ENCODE results near the gene AMIGO3.
A peak's percentile ranks its signal among the peaks of the same experiment; 100 is the strongest.

AMIGO3 gene

DNA sequence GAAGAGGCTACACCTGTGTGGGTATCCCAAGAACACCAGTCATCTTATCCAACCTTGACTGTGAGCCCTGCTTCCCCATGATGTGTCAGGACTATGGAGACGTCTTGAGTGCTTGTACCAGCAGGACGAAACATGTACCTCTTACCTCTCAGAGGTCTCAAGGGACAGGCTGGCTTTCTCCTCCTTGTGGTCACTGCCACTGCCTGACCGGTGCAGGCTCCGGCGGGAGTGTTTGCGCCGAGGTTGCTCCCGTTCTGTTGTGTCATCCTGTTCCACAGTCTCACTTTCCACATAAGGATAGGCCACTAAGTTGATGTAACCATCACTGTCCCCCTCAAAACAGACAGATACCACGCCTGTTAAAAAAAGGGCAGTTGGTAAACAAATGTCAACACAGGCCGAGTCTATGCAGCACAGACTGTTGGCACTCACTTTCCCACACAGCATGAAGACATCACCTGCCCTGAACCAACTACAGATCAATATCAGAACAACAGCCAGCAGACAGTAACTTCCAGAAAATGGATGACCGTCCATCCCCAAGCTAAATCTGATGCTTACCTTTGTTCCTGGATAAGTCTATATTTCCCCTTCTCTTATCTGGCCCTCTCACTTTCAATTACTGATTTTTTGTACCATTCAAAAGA is 18.7 kb upstream of the AMIGO3 start:
- peaks cover 21 to 70% of the 10 kb centered on the region in 2 experiments; a peak in 2 of 3 replicates for H3K36me3 ChIP-seq (ENCODE audit: control insufficient read depth in 2 of 2, insufficient read depth in 1 of 2, low read length in 2 of 2)
- ChIA-PET POLR2A (no interaction called here), CTCF (no interaction called here)
- no peak overlapping the region for H3K4me3 ChIP-seq (ENCODE audit: low read depth, low read length)
- no peaks in the 10 kb centered on the region for H3K9me3 ChIP-seq (ENCODE audit: control insufficient read depth, insufficient read depth, low read depth, low read length)
- no peaks in the 10 kb centered on the region for H3K4me1 ChIP-seq (ENCODE audit: control insufficient read depth, insufficient read depth, low read length)
- TF ChIP-seq, protein P1, sequence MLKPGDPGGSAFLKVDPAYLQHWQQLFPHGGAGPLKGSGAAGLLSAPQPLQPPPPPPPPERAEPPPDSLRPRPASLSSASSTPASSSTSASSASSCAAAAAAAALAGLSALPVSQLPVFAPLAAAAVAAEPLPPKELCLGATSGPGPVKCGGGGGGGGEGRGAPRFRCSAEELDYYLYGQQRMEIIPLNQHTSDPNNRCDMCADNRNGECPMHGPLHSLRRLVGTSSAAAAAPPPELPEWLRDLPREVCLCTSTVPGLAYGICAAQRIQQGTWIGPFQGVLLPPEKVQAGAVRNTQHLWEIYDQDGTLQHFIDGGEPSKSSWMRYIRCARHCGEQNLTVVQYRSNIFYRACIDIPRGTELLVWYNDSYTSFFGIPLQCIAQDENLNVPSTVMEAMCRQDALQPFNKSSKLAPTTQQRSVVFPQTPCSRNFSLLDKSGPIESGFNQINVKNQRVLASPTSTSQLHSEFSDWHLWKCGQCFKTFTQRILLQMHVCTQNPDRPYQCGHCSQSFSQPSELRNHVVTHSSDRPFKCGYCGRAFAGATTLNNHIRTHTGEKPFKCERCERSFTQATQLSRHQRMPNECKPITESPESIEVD (tag by site-specific recombination; IDR thresholded peaks at IDR 0.05) = no peak
- no peak for TF ChIP-seq ZNF155 (tag by site-specific recombination; IDR thresholded peaks at IDR 0.05)
- TF ChIP-seq ZNF138 (tag by site-specific recombination; IDR thresholded peaks at IDR 0.05; ENCODE audit: borderline replicate concordance) = no peak
- TF ChIP-seq ZNF221 (tag by site-specific recombination; IDR thresholded peaks at IDR 0.05; ENCODE audit: borderline replicate concordance) = no peak
- H3K27ac ChIP-seq (ENCODE audit: extremely low read depth, low read depth, low read length) = no peak overlapping the region

DNA sequence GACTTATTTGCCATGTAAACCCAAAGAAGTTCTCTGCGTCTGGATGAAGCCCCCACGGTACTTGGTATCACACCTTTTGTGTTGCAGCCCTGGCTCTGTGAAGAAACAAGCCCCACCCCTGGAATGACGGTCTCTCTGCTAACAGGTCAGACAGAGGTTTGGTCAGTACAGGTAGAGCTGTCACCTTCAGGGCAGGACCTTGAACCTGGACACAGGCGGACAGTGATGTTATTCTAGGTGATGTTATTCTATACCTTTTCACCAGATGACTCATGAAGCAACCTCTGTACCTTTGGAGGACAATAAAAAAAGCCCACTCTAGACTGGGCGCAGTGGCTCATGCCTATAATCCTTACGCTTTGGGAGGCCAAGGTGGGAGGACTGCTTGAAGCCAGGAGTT is 15.3 kb upstream of the AMIGO3 start:
- H3K36me3 ChIP-seq (ENCODE audit: control insufficient read depth in 2 of 2, insufficient read depth in 1 of 2, low read length in 2 of 2) = peaks cover 24 to 84% of the 10 kb centered on the region in 2 experiments; a peak in 2 of 3 replicates
- CTCF ChIA-PET = interaction anchor here (1.4 kb wide), 1 partner anchor 67 kb away, joined by 3 read pairs; no protein-coding TSS in a partner anchor

DNA sequence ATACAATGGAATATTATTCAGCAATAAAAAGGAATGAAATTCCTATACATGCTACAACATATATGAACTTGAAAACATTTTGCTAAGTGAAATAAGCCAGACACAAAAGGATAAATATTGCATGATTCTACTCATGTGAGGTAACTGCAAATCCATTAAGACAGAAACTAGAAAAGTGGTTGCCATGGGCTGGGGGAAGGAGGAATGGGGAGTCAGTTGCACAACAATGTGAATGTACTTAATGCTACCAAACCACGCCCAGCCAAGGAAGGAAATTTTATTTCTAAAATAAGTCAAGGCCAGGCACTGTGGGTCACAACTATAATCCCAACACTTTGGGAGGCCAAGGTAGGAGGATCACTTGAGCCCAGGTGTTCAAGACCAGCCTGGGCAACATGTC is 14.1 kb upstream of the AMIGO3 start:
- TF ChIP-seq IKZF3 (tag by site-specific recombination; IDR thresholded peaks at IDR 0.05) = no peak
- TF ChIP-seq ZNF654 (tag by site-specific recombination; IDR thresholded peaks at IDR 0.05; ENCODE audit: low read depth) = no peak
- TF ChIP-seq, protein P2, sequence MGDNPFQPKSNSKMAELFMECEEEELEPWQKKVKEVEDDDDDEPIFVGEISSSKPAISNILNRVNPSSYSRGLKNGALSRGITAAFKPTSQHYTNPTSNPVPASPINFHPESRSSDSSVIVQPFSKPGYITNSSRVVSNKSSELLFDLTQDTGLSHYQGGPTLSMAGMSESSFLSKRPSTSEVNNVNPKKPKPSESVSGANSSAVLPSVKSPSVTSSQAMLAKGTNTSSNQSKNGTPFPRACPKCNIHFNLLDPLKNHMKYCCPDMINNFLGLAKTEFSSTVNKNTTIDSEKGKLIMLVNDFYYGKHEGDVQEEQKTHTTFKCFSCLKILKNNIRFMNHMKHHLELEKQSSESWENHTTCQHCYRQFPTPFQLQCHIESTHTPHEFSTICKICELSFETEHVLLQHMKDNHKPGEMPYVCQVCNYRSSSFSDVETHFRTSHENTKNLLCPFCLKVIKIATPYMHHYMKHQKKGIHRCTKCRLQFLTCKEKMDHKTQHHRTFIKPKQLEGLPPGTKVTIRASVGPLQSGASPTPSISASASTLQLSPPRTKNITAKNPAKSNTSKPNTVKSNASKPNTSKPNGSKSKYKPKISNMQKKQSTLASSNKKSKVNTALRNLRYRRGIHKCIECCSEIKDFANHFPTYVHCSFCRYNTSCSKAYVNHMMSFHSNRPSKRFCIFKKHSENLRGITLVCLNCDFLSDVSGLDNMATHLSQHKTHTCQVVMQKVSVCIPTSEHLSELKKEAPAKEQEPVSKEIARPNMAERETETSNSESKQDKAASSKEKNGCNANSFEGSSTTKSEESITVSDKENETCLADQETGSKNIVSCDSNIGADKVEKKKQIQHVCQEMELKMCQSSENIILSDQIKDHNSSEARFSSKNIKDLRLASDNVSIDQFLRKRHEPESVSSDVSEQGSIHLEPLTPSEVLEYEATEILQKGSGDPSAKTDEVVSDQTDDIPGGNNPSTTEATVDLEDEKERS (tag by site-specific recombination; IDR thresholded peaks at IDR 0.05) = no peak
- TF ChIP-seq ZNF146 (tag by site-specific recombination; IDR thresholded peaks at IDR 0.05) = peak; percentile 75; the same call in 1 of the 2 replicates
- TF ChIP-seq, protein P3, sequence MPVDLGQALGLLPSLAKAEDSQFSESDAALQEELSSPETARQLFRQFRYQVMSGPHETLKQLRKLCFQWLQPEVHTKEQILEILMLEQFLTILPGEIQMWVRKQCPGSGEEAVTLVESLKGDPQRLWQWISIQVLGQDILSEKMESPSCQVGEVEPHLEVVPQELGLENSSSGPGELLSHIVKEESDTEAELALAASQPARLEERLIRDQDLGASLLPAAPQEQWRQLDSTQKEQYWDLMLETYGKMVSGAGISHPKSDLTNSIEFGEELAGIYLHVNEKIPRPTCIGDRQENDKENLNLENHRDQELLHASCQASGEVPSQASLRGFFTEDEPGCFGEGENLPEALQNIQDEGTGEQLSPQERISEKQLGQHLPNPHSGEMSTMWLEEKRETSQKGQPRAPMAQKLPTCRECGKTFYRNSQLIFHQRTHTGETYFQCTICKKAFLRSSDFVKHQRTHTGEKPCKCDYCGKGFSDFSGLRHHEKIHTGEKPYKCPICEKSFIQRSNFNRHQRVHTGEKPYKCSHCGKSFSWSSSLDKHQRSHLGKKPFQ (tag by site-specific recombination; IDR thresholded peaks at IDR 0.05) = no peak
- H3K27ac ChIP-seq (ENCODE audit: extremely low read depth, low read depth, low read length) = no peak overlapping the region
- no peaks in the 10 kb centered on the region for H3K9me3 ChIP-seq (ENCODE audit: control insufficient read depth, insufficient read depth, low read depth, low read length)
- H3K36me3 ChIP-seq (ENCODE audit: control insufficient read depth in 2 of 2, insufficient read depth in 1 of 2, low read length in 2 of 2) = peaks cover 25 to 84% of the 10 kb centered on the region in 2 experiments; a peak in 2 of 3 replicates
- H3K4me1 ChIP-seq (ENCODE audit: control insufficient read depth, insufficient read depth, low read length) = no peaks in the 10 kb centered on the region
- POLR2A ChIA-PET = interaction anchor here (0.6 kb wide), 2 partner anchors 60 to 849 kb away, joined by 3 to 5 read pairs; no protein-coding TSS in a partner anchor
- CTCF ChIA-PET = interaction anchor here (1.4 kb wide), 1 partner anchor 69 kb away, joined by 3 read pairs; no protein-coding TSS in a partner anchor
- H3K4me3 ChIP-seq (ENCODE audit: low read depth, low read length) = no peak overlapping the region

More for the DNA sequence above, 15.3 kb upstream of the AMIGO3 start:
- Histone ChIP-seq H3K4me1 (ENCODE audit: control insufficient read depth, insufficient read depth, low read length) (no peaks in the 10 kb centered on the region), H3K4me3 (ENCODE audit: low read depth, low read length) (no peak overlapping the region), H3K27ac (ENCODE audit: extremely low read depth, low read depth, low read length) (no peak overlapping the region), H3K9me3 (ENCODE audit: control insufficient read depth, insufficient read depth, low read depth, low read length) (no peaks in the 10 kb centered on the region)
- TF ChIP-seq, protein P4, sequence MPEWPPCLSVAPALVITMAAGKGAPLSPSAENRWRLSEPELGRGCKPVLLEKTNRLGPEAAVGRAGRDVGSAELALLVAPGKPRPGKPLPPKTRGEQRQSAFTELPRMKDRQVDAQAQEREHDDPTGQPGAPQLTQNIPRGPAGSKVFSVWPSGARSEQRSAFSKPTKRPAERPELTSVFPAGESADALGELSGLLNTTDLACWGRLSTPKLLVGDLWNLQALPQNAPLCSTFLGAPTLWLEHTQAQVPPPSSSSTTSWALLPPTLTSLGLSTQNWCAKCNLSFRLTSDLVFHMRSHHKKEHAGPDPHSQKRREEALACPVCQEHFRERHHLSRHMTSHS (tag by site-specific recombination; IDR thresholded peaks at IDR 0.05) = no peak
- POLR2A ChIA-PET = no interaction called here

All from HEK293 (cell line).